GM18951 (cell line): ENCODE measurements around the gene SLC29A3.

Experiments used
- POLR2A ChIP-seq: IDR thresholded peaks from 4 replicates; pipeline ENCODE4 v1.6.1; 2011; ENCODE audit warnings: mild to moderate bottlenecking; ENCODE audit not compliant: insufficient read length, insufficient read depth; ENCODE audit errors: extremely low read depth
- in situ Hi-C: fragments of 300-500 bp; cut with MboI; formaldehyde crosslinking; loops from one replicate; pipeline ENCODE4 v1.12.0; 2022; ENCODE audit warnings: low sequenced_read_pairs, mixed read lengths, inconsistent platforms; ENCODE audit not compliant: unreplicated experiment

SLC29A3 gene

GRCh38 chr10:71342573-71343391, 23.7 kb downstream of the SLC29A3 start:
- in situ Hi-C loops: no loop called here
- TF ChIP-seq POLR2A: no peak

GRCh38 chr10:71343392-71343773, 24.3 kb downstream of the SLC29A3 start:
- in situ Hi-C loops: no loop called here

GRCh38 chr10:71344154-71344925, 25.3 kb downstream of the SLC29A3 start:
- no peak for TF ChIP-seq POLR2A
- in situ Hi-C loops: no loop called here

More at GRCh38 chr10:71343392-71343773, 24.3 kb downstream of the SLC29A3 start:
- no peak for TF ChIP-seq POLR2A

- TF ChIP-seq POLR2A: no peak
- in situ Hi-C loops: no loop called here
These were observed 26.0 kb downstream of the SLC29A3 start for GRCh38 chr10:71344993-71345480.

DNA sequence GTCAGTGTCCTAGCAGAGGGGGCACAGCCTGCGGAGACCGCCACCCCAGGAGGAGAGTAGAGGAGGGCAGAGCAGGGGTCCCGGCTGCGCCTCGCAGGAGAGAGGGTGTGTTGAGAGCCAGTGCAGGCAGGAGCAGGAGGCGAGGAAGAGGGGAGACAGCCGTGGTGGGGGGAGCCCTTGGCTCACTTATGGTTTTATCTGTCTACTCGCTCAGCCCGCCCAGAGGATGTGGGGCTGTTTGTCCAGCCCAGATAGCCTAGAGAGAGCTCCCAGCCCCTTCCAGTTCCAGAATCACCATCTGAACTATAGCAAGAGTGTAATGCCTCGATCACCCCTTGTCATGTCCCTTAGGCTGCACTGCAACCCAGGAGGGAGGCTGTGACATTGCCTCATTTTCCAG, 26.6 kb downstream of the SLC29A3 start:
- in situ Hi-C loops: no loop called here
- no peak for TF ChIP-seq POLR2A

- in situ Hi-C loops: no loop called here
- TF ChIP-seq POLR2A: no peak
These were observed 27.7 kb downstream of the SLC29A3 start for GRCh38 chr10:71346731-71347130.

GRCh38 chr10:71347587-71348395, 28.7 kb downstream of the SLC29A3 start:
- in situ Hi-C loops: no loop called here
- TF ChIP-seq POLR2A: no peak

GRCh38 chr10:71348850-71349249, 29.8 kb downstream of the SLC29A3 start:
- no peak for TF ChIP-seq POLR2A
- in situ Hi-C loops: no loop called here

DNA sequence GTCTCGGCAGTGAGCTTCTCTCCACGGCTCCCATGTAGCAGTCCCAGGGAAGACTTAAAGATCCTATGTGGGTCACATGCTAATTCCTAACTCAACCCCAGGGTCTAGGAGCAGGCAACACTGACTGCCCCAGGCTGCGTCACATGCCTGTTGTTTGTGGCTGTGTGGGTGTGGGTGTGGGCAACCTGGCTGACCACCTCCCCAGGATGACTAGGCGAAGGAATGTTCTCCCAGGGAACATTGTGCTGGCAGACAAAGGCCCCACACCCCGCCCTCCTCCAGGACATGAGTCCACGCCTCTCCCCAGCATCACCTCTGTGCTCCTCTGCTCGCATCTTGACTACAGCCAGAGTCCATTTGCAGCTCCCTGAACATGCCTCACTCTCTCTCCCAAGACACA, 30.3 kb downstream of the SLC29A3 start:
- in situ Hi-C loops: no loop called here
- no peak for TF ChIP-seq POLR2A

GRCh38 chr10:71351087-71351486, 32.0 kb downstream of the SLC29A3 start:
- TF ChIP-seq POLR2A: no peak
- in situ Hi-C loops: no loop called here

DNA sequence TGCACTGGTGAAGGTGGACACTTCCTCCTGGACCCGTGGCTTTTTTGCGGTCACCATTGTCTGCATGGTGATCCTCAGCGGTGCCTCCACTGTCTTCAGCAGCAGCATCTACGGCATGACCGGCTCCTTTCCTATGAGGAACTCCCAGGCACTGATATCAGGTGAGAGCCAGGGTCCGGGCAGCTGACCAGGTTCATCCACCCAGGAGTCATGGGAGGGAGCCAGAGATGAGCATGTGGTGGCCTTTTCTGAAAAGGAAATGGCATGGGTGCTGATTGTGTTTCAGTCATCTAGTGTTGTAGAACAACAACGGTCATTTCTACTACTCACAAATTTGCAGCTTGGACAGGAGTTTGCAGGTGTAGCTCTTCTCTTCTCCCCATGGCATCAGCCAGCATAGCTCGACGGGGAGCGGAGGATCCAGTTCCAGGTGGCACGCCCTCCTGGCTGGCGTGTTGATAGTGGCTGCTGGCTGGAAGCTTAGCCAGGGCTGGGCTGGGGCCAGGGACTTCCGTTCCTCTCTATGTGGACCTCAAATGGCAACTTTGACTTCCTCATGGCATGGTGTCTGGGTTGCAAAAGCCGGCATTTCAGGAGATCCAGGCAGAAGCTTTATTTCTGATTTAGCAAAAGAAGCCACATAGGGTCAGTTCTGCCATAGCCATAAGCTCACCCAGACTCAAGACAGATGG, 32.7 kb downstream of the SLC29A3 start:
- no peak for TF ChIP-seq POLR2A
- in situ Hi-C loops: no loop called here

- TF ChIP-seq POLR2A: no peak
- in situ Hi-C loops: no loop called here
These were observed 34.6 kb downstream of the SLC29A3 start for GRCh38 chr10:71353639-71354038.
